Measurements from ENCODE around the gene SLC2A4. TPM values are rescaled to one million over a fixed set of nuclear protein-coding genes. Genes with fewer than 3 reads are reported as not detected.

The SLC2A4 gene
- total and polyA plus RNA-seq, 2 of the 4 experiments (the other 2 are of a cell fraction), result 0.07 TPM; not detected in 1

GRCh38 chr17:7251661-7252175, 29.8 kb upstream of the SLC2A4 start, which contains the start of gene CTDNEP1:
CTDNEP1 (minus strand) TSS chr17:7251734; CDS start chr17:7251296, 438 bp downstream.
- H3K27ac ChIP-seq (ENCODE audit: insufficient read depth, low read length), result peak within 1 kb of the TSS; percentile 93
- peaks cover 14% of the 10 kb centered on the region for H3K36me3 ChIP-seq (ENCODE audit: control insufficient read depth, insufficient read depth, low read length)
- dilution Hi-C loops (cut with HindIII; ENCODE audit: low sequenced_read_pairs, unreplicated experiment), result no loop called here
- peaks cover 9% of the 10 kb centered on the region; the same call in 1 of the 2 replicates for H4K20me1 ChIP-seq (ENCODE audit: insufficient read depth, low read length)
- H2AFZ ChIP-seq (replicated peaks; ENCODE audit: low read length, poor library complexity), result peak within 1 kb of the TSS; percentile 99
- peak within 1 kb of the TSS; percentile 71 for H3K4me3 ChIP-seq (ENCODE audit: insufficient read depth, low read depth, low read length)
- H4K8ac ChIP-seq (ENCODE audit: low read depth in 2 of 2, low read length in 2 of 2), result peak within 1 kb of the TSS; percentile 90 to 98
- no TSS peak for BruUV-seq (replicated peaks)
- H3K4ac ChIP-seq (ENCODE audit: low read depth, low read length), result peak within 1 kb of the TSS; percentile 96
- 0% methylated on average over 2 of the region's 41 CpGs; no CpG with 5 or more reads in 1 of the 2 experiments for WGBS, 2 experiments (ENCODE audit: extremely low coverage in 2 of 2, insufficient read length in 1 of 2)
- H3K4me2 ChIP-seq (ENCODE audit: low read depth, low read length), result peak within 1 kb of the TSS; percentile 99
- H2AK5ac ChIP-seq (ENCODE audit: low read depth, low read length), result peak within 1 kb of the TSS; percentile 95
- peak within 1 kb of the TSS; percentile 91 for H4K5ac ChIP-seq (ENCODE audit: low read depth, low read length)
- in situ Hi-C loops (cut with MboI; ENCODE audit: low sequenced_read_pairs), result no loop called here
- H3K56ac ChIP-seq (ENCODE audit: extremely low read depth, insufficient read depth, low read length), result peak within 1 kb of the TSS; percentile 94
- H3K14ac ChIP-seq (replicated peaks; ENCODE audit: low read depth, low read length), result peak within 1 kb of the TSS; percentile 91
- no peaks in the 10 kb centered on the region for H3K27me3 ChIP-seq (ENCODE audit: control insufficient read depth, insufficient read depth, low read length)
- H3K9ac ChIP-seq (ENCODE audit: low read depth, low read length), result peak within 1 kb of the TSS; percentile 88
- TF ChIP-seq, protein P1, sequence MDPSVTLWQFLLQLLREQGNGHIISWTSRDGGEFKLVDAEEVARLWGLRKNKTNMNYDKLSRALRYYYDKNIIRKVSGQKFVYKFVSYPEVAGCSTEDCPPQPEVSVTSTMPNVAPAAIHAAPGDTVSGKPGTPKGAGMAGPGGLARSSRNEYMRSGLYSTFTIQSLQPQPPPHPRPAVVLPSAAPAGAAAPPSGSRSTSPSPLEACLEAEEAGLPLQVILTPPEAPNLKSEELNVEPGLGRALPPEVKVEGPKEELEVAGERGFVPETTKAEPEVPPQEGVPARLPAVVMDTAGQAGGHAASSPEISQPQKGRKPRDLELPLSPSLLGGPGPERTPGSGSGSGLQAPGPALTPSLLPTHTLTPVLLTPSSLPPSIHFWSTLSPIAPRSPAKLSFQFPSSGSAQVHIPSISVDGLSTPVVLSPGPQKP (IDR thresholded peaks at IDR 0.05; ENCODE audit: borderline replicate concordance, low read depth, low read length), result no peak
- TF ChIP-seq MAZ (IDR thresholded peaks at IDR 0.05; ENCODE audit: borderline replicate concordance, low read depth, low read length) (peak; percentile 85; the same call in 1 of the 2 replicates), MXI1 (IDR thresholded peaks at IDR 0.05; ENCODE audit: borderline replicate concordance, low read depth, low read length) (no peak)
- H3K9me1 ChIP-seq (ENCODE audit: insufficient read depth, low read length), result peaks cover 10% of the 10 kb centered on the region
- H2BK15ac ChIP-seq (ENCODE audit: low read depth, low read length), result peak within 1 kb of the TSS; percentile 65; the same call in 1 of the 3 replicates
- CTCF ChIA-PET, result no interaction called here
- peak within 1 kb of the TSS; percentile 73 for H2BK120ac ChIP-seq (ENCODE audit: low read depth, low read length)
- peak within 1 kb of the TSS; percentile 99 for H2AK9ac ChIP-seq (replicated peaks; ENCODE audit: low read depth, low read length, poor library complexity)
- POLR2A ChIA-PET (ENCODE audit: unreplicated experiment), result interaction anchor here (0.6 kb wide), 1 partner anchor 10 kb away, joined by 4 read pairs; the partner anchor contains the start of gene GABARAP
- peak; percentile 89 for ATAC-seq (ENCODE audit: low read depth)
- H4K91ac ChIP-seq (ENCODE audit: insufficient read depth, low read depth, low read length), result peak within 1 kb of the TSS; percentile 93
- intact Hi-C loops (cut with micrococcal nuclease), result no loop called here
- peaks cover 7 to 49% of the 10 kb centered on the region in 2 experiments; a peak in 3 of 4 replicates for H3K79me1 ChIP-seq (ENCODE audit: low read depth in 1 of 2, low read length in 2 of 2)
- peak within 1 kb of the TSS; percentile 51 for H3K18ac ChIP-seq (ENCODE audit: low read depth, low read length)
- H2BK20ac ChIP-seq (ENCODE audit: low read depth, low read length), result no peak within 1 kb of the TSS
- peak; percentile 100 for DNase-seq
- H2BK5ac ChIP-seq (ENCODE audit: low read depth, low read length, poor library complexity, severe bottlenecking), result peak within 1 kb of the TSS; percentile 94
- H3K4me1 ChIP-seq (ENCODE audit: control insufficient read depth, insufficient read depth, low read length), result peaks cover 8% of the 10 kb centered on the region
- H3K9me3 ChIP-seq (ENCODE audit: control insufficient read depth, insufficient read depth, low read length), result no peaks in the 10 kb centered on the region
- H3K23ac ChIP-seq (ENCODE audit: low read depth, low read length), result peak within 1 kb of the TSS; percentile 93

All from IMR-90 (cell line).